Measurements from ENCODE around the gene ANKS1B. TPM values are rescaled to one million over a fixed set of nuclear protein-coding genes. Genes with fewer than 3 reads are reported as not detected.

ANKS1B gene
- total RNA-seq, 1 experiment from 2014 or later, result 9.7 TPM

DNA sequence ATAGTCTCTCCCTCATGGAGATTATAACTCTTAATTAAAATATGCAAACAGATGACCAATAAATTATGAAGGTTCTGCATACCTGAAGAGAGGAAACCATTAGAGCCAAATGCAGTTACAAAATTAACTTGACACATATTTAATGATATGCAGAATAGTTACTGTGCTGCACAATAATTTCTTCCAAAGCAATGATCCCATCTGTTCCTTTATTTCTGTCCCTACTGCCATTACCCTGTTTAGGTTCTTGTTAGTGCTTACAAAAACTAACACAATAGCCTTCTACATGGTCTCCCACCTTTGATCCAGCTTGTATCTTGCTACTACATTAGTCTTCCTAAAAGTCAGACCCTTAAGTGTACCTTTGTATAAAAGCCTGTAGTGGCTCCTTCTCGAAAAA is 928.5 kb downstream of the ANKS1B start:
- POLR2A ChIA-PET, result no interaction called here

DNA sequence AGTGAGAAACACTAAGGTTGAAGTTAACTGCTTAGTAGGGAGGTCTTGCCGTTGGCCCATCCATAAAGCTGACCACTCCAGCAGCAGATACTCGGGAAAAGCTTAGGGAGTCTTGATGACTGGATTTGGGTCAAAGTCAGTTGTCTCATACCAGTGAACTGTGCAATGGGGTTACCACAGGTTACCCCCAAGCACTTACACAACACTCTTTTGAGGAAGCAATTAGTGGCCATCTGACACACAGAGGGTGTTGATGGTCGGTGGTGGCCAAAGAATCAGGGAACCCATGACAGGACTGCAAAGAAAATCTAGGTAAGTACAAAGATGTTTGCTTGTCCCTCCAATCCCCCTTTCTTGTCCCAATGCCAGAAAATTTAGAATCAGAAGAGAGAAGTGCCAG is 929.4 kb downstream of the ANKS1B start:
- ChIA-PET CTCF (no interaction called here), POLR2A (no interaction called here)
- no peak for DNase-seq (ENCODE audit: low read depth, low spot score)
- no peak for ATAC-seq
- Histone ChIP-seq H3K9me3 (ENCODE audit: control insufficient read depth, insufficient read depth, low read depth, low read length) (no peaks in the 10 kb centered on the region), H3K4me3 (ENCODE audit: low read depth in 2 of 2, low read length in 2 of 2) (no peak overlapping the region), H3K36me3 (ENCODE audit: control insufficient read depth, insufficient read depth, low read length) (no peaks in the 10 kb centered on the region), H3K4me1 (ENCODE audit: control insufficient read depth, insufficient read depth, low read length) (no peaks in the 10 kb centered on the region), H3K27ac (ENCODE audit: low read length) (no peak overlapping the region), H3K27me3 (ENCODE audit: control insufficient read depth, insufficient read depth, low read length) (no peaks in the 10 kb centered on the region)
- intact Hi-C loops (cut with micrococcal nuclease; ENCODE audit: unreplicated experiment) (no loop called here), in situ Hi-C loops (cut with HindIII; ENCODE audit: low pct_unique_long_range_greater_than_20kb, low sequenced_read_pairs) (no loop called here)
- TF ChIP-seq, protein P1, sequence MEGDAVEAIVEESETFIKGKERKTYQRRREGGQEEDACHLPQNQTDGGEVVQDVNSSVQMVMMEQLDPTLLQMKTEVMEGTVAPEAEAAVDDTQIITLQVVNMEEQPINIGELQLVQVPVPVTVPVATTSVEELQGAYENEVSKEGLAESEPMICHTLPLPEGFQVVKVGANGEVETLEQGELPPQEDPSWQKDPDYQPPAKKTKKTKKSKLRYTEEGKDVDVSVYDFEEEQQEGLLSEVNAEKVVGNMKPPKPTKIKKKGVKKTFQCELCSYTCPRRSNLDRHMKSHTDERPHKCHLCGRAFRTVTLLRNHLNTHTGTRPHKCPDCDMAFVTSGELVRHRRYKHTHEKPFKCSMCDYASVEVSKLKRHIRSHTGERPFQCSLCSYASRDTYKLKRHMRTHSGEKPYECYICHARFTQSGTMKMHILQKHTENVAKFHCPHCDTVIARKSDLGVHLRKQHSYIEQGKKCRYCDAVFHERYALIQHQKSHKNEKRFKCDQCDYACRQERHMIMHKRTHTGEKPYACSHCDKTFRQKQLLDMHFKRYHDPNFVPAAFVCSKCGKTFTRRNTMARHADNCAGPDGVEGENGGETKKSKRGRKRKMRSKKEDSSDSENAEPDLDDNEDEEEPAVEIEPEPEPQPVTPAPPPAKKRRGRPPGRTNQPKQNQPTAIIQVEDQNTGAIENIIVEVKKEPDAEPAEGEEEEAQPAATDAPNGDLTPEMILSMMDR (IDR thresholded peaks at IDR 0.05), result no peak
- TF ChIP-seq TCF7L2 (IDR thresholded peaks at IDR 0.05; ENCODE audit: low read depth, low read length) (no peak), POLR2AphosphoS5 (IDR thresholded peaks at IDR 0.05; ENCODE audit: low read depth, low read length) (no peak), SIN3A (IDR thresholded peaks at IDR 0.05; ENCODE audit: borderline replicate concordance, insufficient read depth, low read depth, low read length) (no peak)
- TF ChIP-seq, protein P2, sequence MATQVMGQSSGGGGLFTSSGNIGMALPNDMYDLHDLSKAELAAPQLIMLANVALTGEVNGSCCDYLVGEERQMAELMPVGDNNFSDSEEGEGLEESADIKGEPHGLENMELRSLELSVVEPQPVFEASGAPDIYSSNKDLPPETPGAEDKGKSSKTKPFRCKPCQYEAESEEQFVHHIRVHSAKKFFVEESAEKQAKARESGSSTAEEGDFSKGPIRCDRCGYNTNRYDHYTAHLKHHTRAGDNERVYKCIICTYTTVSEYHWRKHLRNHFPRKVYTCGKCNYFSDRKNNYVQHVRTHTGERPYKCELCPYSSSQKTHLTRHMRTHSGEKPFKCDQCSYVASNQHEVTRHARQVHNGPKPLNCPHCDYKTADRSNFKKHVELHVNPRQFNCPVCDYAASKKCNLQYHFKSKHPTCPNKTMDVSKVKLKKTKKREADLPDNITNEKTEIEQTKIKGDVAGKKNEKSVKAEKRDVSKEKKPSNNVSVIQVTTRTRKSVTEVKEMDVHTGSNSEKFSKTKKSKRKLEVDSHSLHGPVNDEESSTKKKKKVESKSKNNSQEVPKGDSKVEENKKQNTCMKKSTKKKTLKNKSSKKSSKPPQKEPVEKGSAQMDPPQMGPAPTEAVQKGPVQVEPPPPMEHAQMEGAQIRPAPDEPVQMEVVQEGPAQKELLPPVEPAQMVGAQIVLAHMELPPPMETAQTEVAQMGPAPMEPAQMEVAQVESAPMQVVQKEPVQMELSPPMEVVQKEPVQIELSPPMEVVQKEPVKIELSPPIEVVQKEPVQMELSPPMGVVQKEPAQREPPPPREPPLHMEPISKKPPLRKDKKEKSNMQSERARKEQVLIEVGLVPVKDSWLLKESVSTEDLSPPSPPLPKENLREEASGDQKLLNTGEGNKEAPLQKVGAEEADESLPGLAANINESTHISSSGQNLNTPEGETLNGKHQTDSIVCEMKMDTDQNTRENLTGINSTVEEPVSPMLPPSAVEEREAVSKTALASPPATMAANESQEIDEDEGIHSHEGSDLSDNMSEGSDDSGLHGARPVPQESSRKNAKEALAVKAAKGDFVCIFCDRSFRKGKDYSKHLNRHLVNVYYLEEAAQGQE (IDR thresholded peaks at IDR 0.05; ENCODE audit: insufficient read depth in 1 of 2, low read depth in 2 of 2, low read length in 1 of 2), result no peak
- no TSS peak for BruUV-seq (replicated peaks)

More for the DNA sequence above, 928.5 kb downstream of the ANKS1B start:
- CTCF ChIA-PET, result no interaction called here
- Histone ChIP-seq H3K4me1 (ENCODE audit: control insufficient read depth, insufficient read depth, low read length) (no peaks in the 10 kb centered on the region), H3K9me3 (ENCODE audit: control insufficient read depth, insufficient read depth, low read depth, low read length) (no peaks in the 10 kb centered on the region), H3K27ac (ENCODE audit: low read length) (no peak overlapping the region), H3K4me3 (ENCODE audit: low read depth in 2 of 2, low read length in 2 of 2) (no peak overlapping the region), H3K27me3 (ENCODE audit: control insufficient read depth, insufficient read depth, low read length) (no peaks in the 10 kb centered on the region), H3K36me3 (ENCODE audit: control insufficient read depth, insufficient read depth, low read length) (no peaks in the 10 kb centered on the region)
- BruUV-seq (replicated peaks), result no TSS peak
- no peak for ATAC-seq
- in situ Hi-C loops (cut with HindIII; ENCODE audit: low pct_unique_long_range_greater_than_20kb, low sequenced_read_pairs), result no loop called here
- TF ChIP-seq POLR2AphosphoS5 (IDR thresholded peaks at IDR 0.05; ENCODE audit: low read depth, low read length) (no peak), TCF7L2 (IDR thresholded peaks at IDR 0.05; ENCODE audit: low read depth, low read length) (no peak), SIN3A (IDR thresholded peaks at IDR 0.05; ENCODE audit: borderline replicate concordance, insufficient read depth, low read depth, low read length) (no peak)
- TF ChIP-seq, protein P1 (IDR thresholded peaks at IDR 0.05), result no peak
- TF ChIP-seq, protein P2 (IDR thresholded peaks at IDR 0.05; ENCODE audit: insufficient read depth in 1 of 2, low read depth in 2 of 2, low read length in 1 of 2), result no peak
- DNase-seq (ENCODE audit: low read depth, low spot score), result no peak
- intact Hi-C loops (cut with micrococcal nuclease; ENCODE audit: unreplicated experiment), result no loop called here
